IMR-90 (cell line): Measurements from ENCODE around the gene EPAS1. TPM values are rescaled to one million over a fixed set of nuclear protein-coding genes. Genes with fewer than 3 reads are reported as not detected.

Source experiments
- ATAC-seq: fragments of 200-7000 bp; cut with Tn5 transposase; 2 replicates; pipeline ENCODE4 v1.9.1; 2020; ENCODE audit warnings: low read depth, mild to moderate bottlenecking, moderate library complexity
- BruUV-seq: library from RNA; stranded (reverse); fragments of 400-500 nt; replicated peaks from 2 replicates; lab custom pipeline; 2021; lab: Mats Ljungman, UMichigan
- CTCF ChIA-PET: fragments of 300-600 bp; formaldehyde crosslinking; extraction: SDS; loops from one replicate; lab custom pipeline; 2021; ENCODE audit warnings: antibody characterized with exemption; lab: Yijun Ruan, JAX
- POLR2A ChIA-PET: fragments of 300-600 bp; sonication (Branson Sonifier 250); formaldehyde crosslinking; loops from one replicate; lab custom pipeline; 2022; ENCODE audit warnings: antibody characterized with exemption; ENCODE audit not compliant: unreplicated experiment; lab: Charles Lee
- DNase-seq: peaks from one replicate; pipeline ENCODE4 v3.0.0; 2013
- H2AFZ ChIP-seq: replicated peaks from 2 replicates; pipeline ENCODE3; 2013; ENCODE audit warnings: low read length, mild to moderate bottlenecking; ENCODE audit not compliant: poor library complexity
- H2AK5ac ChIP-seq: 2 replicates; pipeline ENCODE4 v1.6.1; 2013; ENCODE audit warnings: low read depth, low read length, inconsistent platforms
- H2AK9ac ChIP-seq: replicated peaks from 2 replicates; pipeline ENCODE3; 2013; ENCODE audit warnings: mild to moderate bottlenecking, low read depth, low read length, moderate library complexity; ENCODE audit not compliant: poor library complexity
- H2BK120ac ChIP-seq: 2 replicates; pipeline ENCODE4 v1.6.1; 2013; ENCODE audit warnings: low read depth, low read length, inconsistent platforms
- H2BK15ac ChIP-seq: 3 replicates; pipeline ENCODE4 v1.6.1; 2013; ENCODE audit warnings: low read depth, low read length, inconsistent platforms
- H2BK20ac ChIP-seq: 2 replicates; pipeline ENCODE4 v1.6.1; 2013; ENCODE audit warnings: low read depth, mild to moderate bottlenecking, inconsistent platforms, low read length, moderate library complexity
- H2BK5ac ChIP-seq: 2 replicates; pipeline ENCODE4 v1.6.1; 2013; ENCODE audit warnings: mild to moderate bottlenecking, low read depth, low read length, inconsistent platforms; ENCODE audit not compliant: poor library complexity, severe bottlenecking
- H3K14ac ChIP-seq: replicated peaks from 2 replicates; pipeline ENCODE4 v1.6.1; 2013; ENCODE audit warnings: low read depth, low read length, inconsistent platforms
- H3K18ac ChIP-seq: 2 replicates; pipeline ENCODE4 v1.6.1; 2013; ENCODE audit warnings: low read depth, low read length, control low read depth
- H3K23ac ChIP-seq: 2 replicates; pipeline ENCODE4 v1.6.1; 2013; ENCODE audit warnings: low read depth, low read length, inconsistent platforms
- H3K27ac ChIP-seq: 2 replicates; pipeline ENCODE4 v1.5.1; 2013; ENCODE audit warnings: mild to moderate bottlenecking, control low read depth, low read length; ENCODE audit not compliant: insufficient read depth
- H3K27me3 ChIP-seq: 2 replicates; pipeline ENCODE4 v1.6.1; 2013; ENCODE audit warnings: low read length; ENCODE audit not compliant: control insufficient read depth, insufficient read depth
- H3K36me3 ChIP-seq: 2 replicates; pipeline ENCODE4 v1.6.1; 2013; ENCODE audit warnings: low read length, mixed read lengths; ENCODE audit not compliant: control insufficient read depth, insufficient read depth
- H3K4ac ChIP-seq: 2 replicates; pipeline ENCODE4 v1.6.1; 2013; ENCODE audit warnings: low read depth, low read length, inconsistent platforms
- H3K4me1 ChIP-seq: 2 replicates; pipeline ENCODE4 v1.6.1; 2013; ENCODE audit warnings: low read length, mixed read lengths; ENCODE audit not compliant: control insufficient read depth, insufficient read depth
- H3K4me2 ChIP-seq: 2 replicates; pipeline ENCODE4 v1.6.1; 2013; ENCODE audit warnings: low read depth, mild to moderate bottlenecking, control low read depth, low read length, moderate library complexity
- H3K4me3 ChIP-seq: 2 replicates; pipeline ENCODE4 v1.5.1; 2013; ENCODE audit warnings: low read depth, mild to moderate bottlenecking, control low read depth, low read length, moderate library complexity; ENCODE audit not compliant: insufficient read depth
- H3K56ac ChIP-seq: 2 replicates; pipeline ENCODE4 v1.6.1; 2013; ENCODE audit warnings: low read length, inconsistent platforms; ENCODE audit not compliant: insufficient read depth; ENCODE audit errors: extremely low read depth
- H3K79me1 ChIP-seq, 2 experiments: 2 replicates each; pipeline ENCODE4 v1.6.1; 2013; ENCODE audit warnings: low read length in 2 of 2, inconsistent platforms in 1 of 2, low read depth in 1 of 2
- H3K9ac ChIP-seq: 2 replicates; pipeline ENCODE4 v1.6.1; 2013; ENCODE audit warnings: low read depth, low read length, control low read depth
- H3K9me1 ChIP-seq: 2 replicates; pipeline ENCODE4 v1.6.1; 2013; ENCODE audit warnings: low read length, inconsistent platforms; ENCODE audit not compliant: insufficient read depth
- H3K9me3 ChIP-seq: 2 replicates; pipeline ENCODE4 v1.6.1; 2013; ENCODE audit warnings: low read length; ENCODE audit not compliant: control insufficient read depth, insufficient read depth
- H4K20me1 ChIP-seq: 2 replicates; pipeline ENCODE4 v1.6.1; 2013; ENCODE audit warnings: low read length, inconsistent platforms; ENCODE audit not compliant: insufficient read depth
- H4K5ac ChIP-seq: 2 replicates; pipeline ENCODE4 v1.6.1; 2013; ENCODE audit warnings: mild to moderate bottlenecking, low read depth, low read length, control low read depth
- H4K8ac ChIP-seq, 2 experiments: 2 replicates each; pipeline ENCODE4 v1.6.1; 2013; ENCODE audit warnings: low read depth in 2 of 2, low read length in 2 of 2, control low read depth in 1 of 2, inconsistent platforms in 1 of 2
- H4K91ac ChIP-seq: 2 replicates; pipeline ENCODE4 v1.6.1; 2013; ENCODE audit warnings: low read depth, low read length, inconsistent platforms; ENCODE audit not compliant: insufficient read depth
- MAFK ChIP-seq: IDR thresholded peaks from 2 replicates; pipeline ENCODE4 v1.6.1; 2012; ENCODE audit warnings: low read depth, low read length, improper control_type of control experiment
- RAD21 ChIP-seq: IDR thresholded peaks from 2 replicates; pipeline ENCODE4 v1.6.1; 2012; ENCODE audit warnings: low read length, improper control_type of control experiment
- USF2 ChIP-seq: fragments of 150-350 bp; IDR thresholded peaks from 2 replicates; pipeline ENCODE4 v1.6.1; 2017; ENCODE audit warnings: mild to moderate bottlenecking, antibody characterized with exemption, low read length, low read depth
- WGBS, 2 experiments: methylation state at CpG; one replicate each; pipeline versions ENCODE4 v1.1.5 to v1.1.7; 2013; ENCODE audit warnings: missing lambda C conversion rate in 2 of 2; ENCODE audit not compliant: insufficient read length in 1 of 2; ENCODE audit errors: extremely low coverage in 2 of 2; 5-methylcytosine and 5-hydroxymethylcytosine counted together
- dilution Hi-C: fragments of 300-500 bp; cut with HindIII; formaldehyde crosslinking; loops from one replicate; pipeline ENCODE4 v1.14.3; 2018; ENCODE audit warnings: low sequenced_read_pairs; ENCODE audit not compliant: unreplicated experiment
- in situ Hi-C: fragments of 300-500 bp; cut with MboI; formaldehyde crosslinking; loops from 3 replicates; pipeline ENCODE4 v1.14.3; 2019; ENCODE audit warnings: low sequenced_read_pairs, inconsistent platforms, mixed read lengths
- intact Hi-C: fragments of 100-400 bp; cut with micrococcal nuclease; formaldehyde crosslinking; loops from 2 replicates; pipeline ENCODE4 v1.10.0; 2022
- polyA plus RNA-seq, 3 experiments: library from polyadenylated mRNA; depleted of rRNA; stranded (reverse); fragments of >200 nt; gene quantifications; 2 replicates each; pipeline ENCODE4 v1.2.3, GENCODE V29; 2012; ENCODE audit warnings: low replicate concordance in 1 of 3
- total RNA-seq: library from RNA; depleted of rRNA; stranded (reverse); fragments of >200 nt; gene quantifications from 2 replicates; pipeline ENCODE4 v1.2.3, GENCODE V29; 2012

EPAS1 gene
- total and polyA plus RNA-seq, 2 of the 4 experiments (the other 2 are of a cell fraction), result 40.7 to 120 TPM

DNA sequence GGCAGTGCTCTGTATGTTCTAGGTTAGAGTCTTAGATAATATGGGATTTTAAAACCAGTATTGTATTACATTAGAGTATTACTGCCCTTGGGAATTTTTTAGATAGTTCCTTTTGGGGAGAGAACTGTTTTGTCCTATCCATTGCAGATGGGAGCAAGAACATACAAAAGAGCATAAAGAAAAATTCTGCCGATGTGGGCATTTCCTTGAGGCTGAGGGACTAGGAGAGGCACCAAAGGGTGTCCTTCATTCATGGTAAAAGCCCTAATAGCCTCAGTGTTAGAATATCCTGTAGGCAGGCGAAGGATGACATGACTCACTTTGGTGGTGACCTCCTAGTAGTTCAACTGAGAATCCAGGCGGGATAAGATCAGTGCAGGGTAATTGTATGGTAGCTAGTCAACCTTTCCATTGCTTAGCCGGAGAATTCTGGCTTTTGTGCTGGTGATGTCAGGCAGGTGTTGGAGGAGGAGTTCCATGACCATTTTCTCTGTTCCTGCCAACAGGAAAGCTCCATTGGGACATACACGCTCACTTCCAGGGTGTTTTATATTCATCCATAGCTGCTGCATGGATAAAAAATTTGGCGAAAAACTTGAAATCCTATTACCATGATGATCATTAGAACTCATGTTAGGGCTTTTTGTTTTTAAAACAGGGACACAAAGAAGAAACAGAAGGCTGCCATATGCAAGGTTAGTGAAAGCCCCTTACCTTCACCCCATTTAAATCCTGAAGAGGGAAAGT lies 28.1 kb downstream of the EPAS1 start:
- peaks cover 96% of the 10 kb centered on the region for H4K20me1 ChIP-seq
- in situ Hi-C loops, result no loop called here
- H2AK5ac ChIP-seq, result no peak overlapping the region
- no peak overlapping the region for H4K8ac ChIP-seq
- ATAC-seq, result no peak
- no peak overlapping the region for H4K5ac ChIP-seq
- H2BK20ac ChIP-seq, result no peak overlapping the region
- H3K9ac ChIP-seq, result no peak overlapping the region
- POLR2A ChIA-PET, result no interaction called here
- H3K9me3 ChIP-seq, result no peaks in the 10 kb centered on the region
- H3K4me3 ChIP-seq, result no peak overlapping the region
- H3K23ac ChIP-seq, result no peak overlapping the region
- TF ChIP-seq USF2 (no peak), RAD21 (no peak), MAFK (peak; percentile 83)
- H2BK120ac ChIP-seq, result no peak overlapping the region
- no peak overlapping the region for H3K4me2 ChIP-seq
- DNase-seq, result peak; percentile 60
- no peak overlapping the region for H3K4ac ChIP-seq
- H3K14ac ChIP-seq, result 0 out of 2 replicates have a peak overlapping the region, but pooled peaks have one; percentile 11
- peaks cover 29% of the 10 kb centered on the region for H3K9me1 ChIP-seq
- H3K27ac ChIP-seq, result no peak overlapping the region
- H3K4me1 ChIP-seq, result peaks cover 31% of the 10 kb centered on the region
- no peak overlapping the region for H2AK9ac ChIP-seq
- dilution Hi-C loops, result no loop called here
- intact Hi-C loops, result no loop called here
- H3K18ac ChIP-seq, result no peak overlapping the region
- BruUV-seq, result no TSS peak
- H2BK15ac ChIP-seq, result no peak overlapping the region
- no peak overlapping the region for H2BK5ac ChIP-seq
- WGBS, 2 experiments, result 100% methylated on average over 1 of the region's 6 CpGs; no CpG with 5 or more reads in 1 of the 2 experiments
- H3K79me1 ChIP-seq, result peaks cover 54 to 87% of the 10 kb centered on the region in 2 experiments
- H3K56ac ChIP-seq, result no peak overlapping the region
- CTCF ChIA-PET, result no interaction called here
- peaks cover 3% of the 10 kb centered on the region; the same call in 1 of the 2 replicates for H3K36me3 ChIP-seq
- no peak overlapping the region for H2AFZ ChIP-seq
- H4K91ac ChIP-seq, result no peak overlapping the region
- H3K27me3 ChIP-seq, result no peaks in the 10 kb centered on the region
